Osteocyte (in vitro differentiated cells): ENCODE results near the gene ATAD3B. TPM values are rescaled to one million over a fixed set of nuclear protein-coding genes. Genes with fewer than 3 reads are reported as not detected.
"Not testable (repeated sequence)": the region's sequence is repeated elsewhere in the genome, so short reads cannot be mapped to it uniquely, and the experiment has no call there.

ENCODE experiments used
- DNase-seq: peaks from one replicate; pipeline ENCODE4 v3.0.0; 2021; ENCODE audit warnings: mixed read lengths; ENCODE audit not compliant: unreplicated experiment; ENCODE audit errors: extremely low spot score
- H3K27ac Mint-ChIP-seq: one replicate; pipeline ENCODE4 v1.8.0; 2021; ENCODE audit warnings: mild to moderate bottlenecking, mixed read lengths; ENCODE audit not compliant: unreplicated experiment
- H3K27me3 Mint-ChIP-seq: one replicate; pipeline ENCODE4 v1.8.0; 2021; ENCODE audit warnings: mixed read lengths; ENCODE audit not compliant: unreplicated experiment
- H3K36me3 Mint-ChIP-seq: one replicate; pipeline ENCODE4 v1.8.0; 2021; ENCODE audit warnings: mixed read lengths; ENCODE audit not compliant: unreplicated experiment
- H3K4me1 Mint-ChIP-seq: one replicate; pipeline ENCODE4 v1.8.0; 2021; ENCODE audit warnings: mixed read lengths; ENCODE audit not compliant: unreplicated experiment
- H3K4me3 Mint-ChIP-seq: one replicate; pipeline ENCODE4 v1.8.0; 2021; ENCODE audit warnings: mild to moderate bottlenecking, moderate library complexity, mixed read lengths; ENCODE audit not compliant: unreplicated experiment
- H3K9me3 Mint-ChIP-seq: one replicate; pipeline ENCODE4 v1.8.0; 2021; ENCODE audit warnings: mixed read lengths; ENCODE audit not compliant: unreplicated experiment
- CTCF ChIP-seq: fragments of 200-600 bp; sonication (generic); IDR thresholded peaks from 2 replicates; pipeline ENCODE4 v1.5.0; 2021; ENCODE audit warnings: antibody characterized with exemption, mild to moderate bottlenecking, moderate library complexity
- total RNA-seq: library from RNA; stranded (reverse); gene quantifications from 2 replicates; pipeline ENCODE4 v1.2.1, GENCODE V29; 2021

ATAD3B gene
- total RNA-seq, 1 donor from 2014 or later = 26.9 TPM

- Mint-ChIP-seq H3K27me3 (no peaks in the 10 kb centered on the region), H3K9me3 (peaks cover 4% of the 10 kb centered on the region), H3K36me3 (peaks cover 14% of the 10 kb centered on the region), H3K27ac (no peak overlapping the region), H3K4me1 (no peaks in the 10 kb centered on the region), H3K4me3 (no peak overlapping the region)
- TF ChIP-seq CTCF = no peak
- peak; percentile 84 for DNase-seq
These were observed 57.0 kb downstream of the ATAD3B start for GRCh38 chr1:1528301-1529267.

- H3K9me3 Mint-ChIP-seq = peaks cover 4% of the 10 kb centered on the region
- H3K27me3 Mint-ChIP-seq = no peaks in the 10 kb centered on the region
These were observed 57.8 kb downstream of the ATAD3B start for GRCh38 chr1:1529321-1529720.

GRCh38 chr1:1529936-1530335, 58.4 kb downstream of the ATAD3B start:
- H3K27ac Mint-ChIP-seq = no peak overlapping the region
- H3K27me3 Mint-ChIP-seq = no peaks in the 10 kb centered on the region
- TF ChIP-seq CTCF = no peak
- DNase-seq = no peak
- peaks cover 14% of the 10 kb centered on the region for H3K36me3 Mint-ChIP-seq
- H3K4me3 Mint-ChIP-seq = no peak overlapping the region
- H3K9me3 Mint-ChIP-seq = peaks cover 4% of the 10 kb centered on the region
- no peaks in the 10 kb centered on the region for H3K4me1 Mint-ChIP-seq

More at GRCh38 chr1:1529321-1529720, 57.8 kb downstream of the ATAD3B start:
- TF ChIP-seq CTCF = no peak
- H3K4me3 Mint-ChIP-seq = no peak overlapping the region
- DNase-seq = no peak
- no peak overlapping the region for H3K27ac Mint-ChIP-seq
- H3K36me3 Mint-ChIP-seq = peaks cover 14% of the 10 kb centered on the region
- H3K4me1 Mint-ChIP-seq = no peaks in the 10 kb centered on the region

GRCh38 chr1:1531947-1532346, 60.4 kb downstream of the ATAD3B start:
- H3K4me3 Mint-ChIP-seq = no peak overlapping the region

GRCh38 chr1:1533176-1533893, 61.8 kb downstream of the ATAD3B start:
- H3K4me1 Mint-ChIP-seq, DNase-seq, H3K27ac Mint-ChIP-seq, H3K4me3 Mint-ChIP-seq, H3K27me3 Mint-ChIP-seq, H3K9me3 Mint-ChIP-seq: not testable (repeated sequence)
- H3K36me3 Mint-ChIP-seq = peaks cover 13% of the 10 kb centered on the region

More at GRCh38 chr1:1531947-1532346, 60.4 kb downstream of the ATAD3B start:
- Mint-ChIP-seq H3K27me3 (no peaks in the 10 kb centered on the region), H3K4me1 (no peaks in the 10 kb centered on the region), H3K36me3 (peaks cover 14% of the 10 kb centered on the region), H3K27ac (no peak overlapping the region), H3K9me3 (peaks cover 4% of the 10 kb centered on the region)
- no peak for TF ChIP-seq CTCF
- no peak for DNase-seq

GRCh38 chr1:1533894-1534291, 62.3 kb downstream of the ATAD3B start:
- H3K4me1 Mint-ChIP-seq, H3K9me3 Mint-ChIP-seq, H3K27ac Mint-ChIP-seq, H3K27me3 Mint-ChIP-seq, H3K4me3 Mint-ChIP-seq, DNase-seq: not testable (repeated sequence)
- H3K36me3 Mint-ChIP-seq = peaks cover 13% of the 10 kb centered on the region
